Astrocyte of the spinal cord (primary cell): ENCODE data around the gene LACTBL1.

Experiments
- DNase-seq: peaks from one replicate; pipeline ENCODE4 v3.0.0; 2011; ENCODE audit warnings: low read depth, low spot score
- H3K4me3 ChIP-seq: 2 replicates; pipeline ENCODE4 v1.5.1; 2011; ENCODE audit warnings: low read depth, mild to moderate bottlenecking, low read length, moderate library complexity
- in situ Hi-C: cut with HindIII; loops from 2 replicates; pipeline ENCODE4 v1.10.0; 2017; ENCODE audit warnings: low sequenced_read_pairs
- TF ChIP-seq, protein P1 (sequence below): IDR thresholded peaks from 2 replicates; pipeline ENCODE4 v1.5.1; 2012; ENCODE audit warnings: low read depth, mild to moderate bottlenecking, low read length, inconsistent platforms

LACTBL1 gene

DNA sequence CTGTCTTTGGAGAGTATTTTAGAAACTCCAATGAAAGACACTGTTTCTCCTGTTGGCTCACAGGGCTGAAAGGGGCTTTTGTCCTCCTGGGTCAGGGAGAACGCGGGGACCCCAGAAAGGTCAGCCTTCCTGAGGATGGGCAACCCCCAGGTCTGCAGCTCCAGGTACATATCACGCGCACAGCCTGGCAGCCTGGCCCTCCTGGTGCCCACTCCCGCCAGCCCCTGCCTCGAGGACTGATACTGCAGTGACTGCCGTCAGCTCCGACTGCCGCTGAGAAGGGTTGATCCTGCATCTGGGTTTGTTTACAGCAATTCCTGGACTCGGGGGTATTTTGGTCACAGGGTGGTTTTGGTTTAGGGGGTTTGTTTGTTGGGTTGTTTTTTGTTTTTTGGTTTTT is 58.5 kb downstream of the LACTBL1 start:
- TF ChIP-seq, protein P1, sequence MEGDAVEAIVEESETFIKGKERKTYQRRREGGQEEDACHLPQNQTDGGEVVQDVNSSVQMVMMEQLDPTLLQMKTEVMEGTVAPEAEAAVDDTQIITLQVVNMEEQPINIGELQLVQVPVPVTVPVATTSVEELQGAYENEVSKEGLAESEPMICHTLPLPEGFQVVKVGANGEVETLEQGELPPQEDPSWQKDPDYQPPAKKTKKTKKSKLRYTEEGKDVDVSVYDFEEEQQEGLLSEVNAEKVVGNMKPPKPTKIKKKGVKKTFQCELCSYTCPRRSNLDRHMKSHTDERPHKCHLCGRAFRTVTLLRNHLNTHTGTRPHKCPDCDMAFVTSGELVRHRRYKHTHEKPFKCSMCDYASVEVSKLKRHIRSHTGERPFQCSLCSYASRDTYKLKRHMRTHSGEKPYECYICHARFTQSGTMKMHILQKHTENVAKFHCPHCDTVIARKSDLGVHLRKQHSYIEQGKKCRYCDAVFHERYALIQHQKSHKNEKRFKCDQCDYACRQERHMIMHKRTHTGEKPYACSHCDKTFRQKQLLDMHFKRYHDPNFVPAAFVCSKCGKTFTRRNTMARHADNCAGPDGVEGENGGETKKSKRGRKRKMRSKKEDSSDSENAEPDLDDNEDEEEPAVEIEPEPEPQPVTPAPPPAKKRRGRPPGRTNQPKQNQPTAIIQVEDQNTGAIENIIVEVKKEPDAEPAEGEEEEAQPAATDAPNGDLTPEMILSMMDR, result no peak
- in situ Hi-C loops, result no loop called here
- no peak overlapping the region for H3K4me3 ChIP-seq
- DNase-seq, result no peak

DNA sequence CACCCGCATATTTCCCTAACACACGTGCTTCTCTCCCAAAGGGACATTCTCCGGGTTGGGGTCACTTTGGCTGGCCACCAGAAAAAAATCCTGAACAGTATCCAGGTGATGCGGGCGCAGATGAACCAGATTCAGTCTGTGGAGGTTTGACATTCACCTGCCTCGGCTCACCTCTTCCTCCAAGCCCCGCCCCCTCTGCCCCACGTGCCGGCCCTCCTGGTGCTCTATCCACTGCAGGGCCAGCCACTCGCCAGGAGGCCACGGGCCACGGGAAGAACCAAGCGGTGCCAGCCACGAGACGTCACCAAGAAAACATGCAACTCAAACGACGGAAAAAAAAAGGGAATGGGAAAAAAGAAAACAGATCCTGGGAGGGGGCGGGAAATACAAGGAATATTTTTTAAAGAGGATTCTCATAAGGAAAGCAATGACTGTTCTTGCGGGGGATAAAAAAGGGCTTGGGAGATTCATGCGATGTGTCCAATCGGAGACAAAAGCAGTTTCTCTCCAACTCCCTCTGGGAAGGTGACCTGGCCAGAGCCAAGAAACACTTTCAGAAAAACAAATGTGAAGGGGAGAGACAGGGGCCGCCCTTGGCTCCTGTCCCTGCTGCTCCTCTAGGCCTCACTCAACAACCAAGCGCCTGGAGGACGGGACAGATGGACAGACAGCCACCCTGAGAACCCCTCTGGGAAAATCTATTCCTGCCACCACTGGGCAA is 59.1 kb downstream of the LACTBL1 start:
- TF ChIP-seq, protein P1, result no peak
- DNase-seq, result no peak
- H3K4me3 ChIP-seq, result no peak overlapping the region
- in situ Hi-C loops, result no loop called here

DNA sequence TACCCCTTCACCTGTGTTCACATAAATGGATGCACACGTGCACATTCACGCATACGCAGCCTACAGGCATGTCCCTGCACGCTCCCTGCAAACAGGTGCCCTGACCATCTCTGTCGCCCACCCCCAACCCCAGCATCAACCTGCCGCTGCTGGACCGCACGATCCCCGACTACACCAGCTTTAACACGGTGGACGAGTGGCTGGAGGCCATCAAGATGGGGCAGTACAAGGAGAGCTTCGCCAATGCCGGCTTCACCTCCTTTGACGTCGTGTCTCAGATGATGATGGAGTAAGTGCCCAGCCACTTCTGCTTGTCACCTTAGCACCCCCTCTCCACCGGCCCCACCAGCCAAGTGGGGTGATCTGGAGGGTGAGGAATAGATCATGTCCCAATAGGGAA is 60.4 kb downstream of the LACTBL1 start:
- no peak overlapping the region for H3K4me3 ChIP-seq
- in situ Hi-C loops, result no loop called here
- DNase-seq, result no peak
- TF ChIP-seq, protein P1, result no peak

DNA sequence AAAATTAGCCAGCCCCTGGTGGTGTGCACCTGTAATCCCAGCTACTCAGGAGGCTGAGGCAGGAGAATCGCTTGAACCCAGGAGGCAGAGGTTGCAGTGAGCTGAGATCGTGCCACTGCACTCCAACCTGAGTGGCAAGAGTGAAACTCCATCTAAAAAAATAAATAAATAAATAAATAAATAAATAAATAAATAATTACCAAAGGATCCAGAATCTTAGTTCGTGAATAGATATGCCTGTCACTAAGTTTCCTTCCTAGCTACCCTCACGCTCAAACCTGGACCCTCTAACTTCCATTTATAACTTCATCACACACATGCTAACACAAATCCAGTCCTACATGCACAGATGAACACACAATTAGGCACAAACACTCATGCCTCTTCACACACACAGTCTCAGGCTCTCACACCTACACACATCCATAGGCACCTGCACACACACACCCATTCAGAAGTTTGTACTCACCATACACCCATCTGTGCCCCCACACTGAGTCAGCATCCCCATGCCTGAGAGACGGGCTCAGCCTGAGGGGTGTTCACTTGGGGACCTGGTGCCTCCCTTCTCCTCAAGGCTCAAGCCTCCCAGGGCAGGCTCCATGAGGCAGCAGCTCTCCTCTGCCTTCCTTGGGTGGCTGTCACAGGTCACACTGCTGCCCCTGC is 61.5 kb downstream of the LACTBL1 start:
- DNase-seq, result no peak
- no peak overlapping the region for H3K4me3 ChIP-seq
- TF ChIP-seq, protein P1, result no peak
- in situ Hi-C loops, result no loop called here

DNA sequence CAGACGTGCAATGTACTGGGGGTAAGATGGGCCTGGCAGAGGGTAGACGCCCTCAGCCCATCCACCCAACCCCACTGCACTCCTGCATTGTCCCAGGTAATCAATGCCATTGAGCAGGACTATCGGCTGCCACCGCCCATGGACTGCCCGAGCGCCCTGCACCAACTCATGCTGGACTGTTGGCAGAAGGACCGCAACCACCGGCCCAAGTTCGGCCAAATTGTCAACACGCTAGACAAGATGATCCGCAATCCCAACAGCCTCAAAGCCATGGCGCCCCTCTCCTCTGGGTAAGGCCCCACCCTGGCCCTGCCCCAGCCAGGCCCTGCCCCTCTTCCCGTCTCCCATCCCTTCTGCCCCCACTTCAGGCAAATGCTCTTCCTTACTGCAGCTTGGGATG is 62.4 kb downstream of the LACTBL1 start:
- in situ Hi-C loops, result no loop called here
- TF ChIP-seq, protein P1, result no peak
- no peak for DNase-seq
- H3K4me3 ChIP-seq, result no peak overlapping the region

DNA sequence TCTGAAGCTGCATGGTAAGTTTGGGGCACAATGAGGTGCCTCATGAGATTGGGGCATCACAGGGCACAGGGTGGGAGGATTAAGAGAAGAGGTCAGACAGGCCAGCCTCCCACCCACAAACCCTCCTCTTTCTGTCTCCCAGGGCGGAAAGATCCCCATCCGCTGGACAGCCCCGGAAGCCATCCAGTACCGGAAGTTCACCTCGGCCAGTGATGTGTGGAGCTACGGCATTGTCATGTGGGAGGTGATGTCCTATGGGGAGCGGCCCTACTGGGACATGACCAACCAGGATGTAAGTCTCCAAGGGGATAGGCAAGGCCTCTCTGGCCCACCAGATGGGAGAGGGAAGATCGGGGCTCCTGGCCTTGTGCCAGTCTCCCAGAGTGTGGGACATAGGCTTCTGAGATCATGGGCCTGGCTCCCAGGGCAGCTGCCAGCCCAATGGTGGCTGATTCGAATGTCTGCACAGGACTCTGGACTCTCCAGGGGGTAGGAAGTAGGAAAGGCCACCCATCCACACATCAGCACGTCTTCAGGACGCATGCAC is 63.7 kb downstream of the LACTBL1 start:
- no peak for DNase-seq
- TF ChIP-seq, protein P1, result no peak
- no peak overlapping the region for H3K4me3 ChIP-seq
- in situ Hi-C loops, result no loop called here
